C4-2B (cell line): ENCODE measurements around the gene TSGA10IP.

Experiments
- ZFX ChIP-seq: fragments of 450-650 bp; IDR thresholded peaks from 2 replicates; pipeline ENCODE4 v1.6.1; 2017
- TF ChIP-seq, protein P1 (sequence below): fragments of 450-650 bp; conservative IDR thresholded peaks from 2 replicates; pipeline ENCODE4 v1.5.1; 2017; ENCODE audit warnings: mild to moderate bottlenecking

DNA sequence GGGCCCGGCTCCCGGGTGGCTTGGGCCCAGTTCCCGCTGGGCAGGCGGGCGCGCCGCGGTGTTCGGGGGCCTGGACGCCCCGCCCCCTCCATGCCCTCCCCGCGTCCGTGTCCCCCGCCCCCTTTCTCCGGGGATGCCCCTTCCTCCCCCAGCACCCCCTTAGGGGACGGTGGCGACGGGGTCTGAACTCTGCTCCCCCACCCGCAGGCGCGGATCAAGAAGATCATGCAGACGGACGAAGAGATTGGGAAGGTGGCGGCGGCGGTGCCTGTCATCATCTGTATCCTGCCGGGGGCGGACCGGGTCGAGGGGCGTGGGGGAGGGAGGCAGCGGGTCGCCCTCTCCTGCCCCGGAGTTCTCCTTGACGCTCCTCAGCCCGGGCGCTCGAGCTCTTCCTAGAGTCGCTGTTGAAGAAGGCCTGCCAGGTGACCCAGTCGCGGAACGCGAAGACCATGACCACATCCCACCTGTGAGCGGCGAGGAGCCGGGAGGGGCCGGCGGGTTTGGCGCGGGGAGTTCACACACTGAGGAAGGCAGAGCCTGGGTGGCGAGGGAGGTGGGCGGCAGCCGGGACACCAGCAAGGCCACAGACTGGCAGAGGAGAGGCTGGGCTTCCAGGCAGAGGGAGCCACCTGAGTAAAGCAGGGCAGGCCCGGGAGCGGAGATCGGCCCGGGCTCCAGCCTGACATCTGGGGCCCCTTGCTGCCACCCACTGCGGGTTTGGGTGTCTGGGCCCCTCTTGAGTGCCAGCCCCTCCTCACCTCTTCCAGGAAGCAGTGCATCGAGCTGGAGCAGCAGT, 25.5 kb upstream of the TSGA10IP start:
- TF ChIP-seq, protein P1, sequence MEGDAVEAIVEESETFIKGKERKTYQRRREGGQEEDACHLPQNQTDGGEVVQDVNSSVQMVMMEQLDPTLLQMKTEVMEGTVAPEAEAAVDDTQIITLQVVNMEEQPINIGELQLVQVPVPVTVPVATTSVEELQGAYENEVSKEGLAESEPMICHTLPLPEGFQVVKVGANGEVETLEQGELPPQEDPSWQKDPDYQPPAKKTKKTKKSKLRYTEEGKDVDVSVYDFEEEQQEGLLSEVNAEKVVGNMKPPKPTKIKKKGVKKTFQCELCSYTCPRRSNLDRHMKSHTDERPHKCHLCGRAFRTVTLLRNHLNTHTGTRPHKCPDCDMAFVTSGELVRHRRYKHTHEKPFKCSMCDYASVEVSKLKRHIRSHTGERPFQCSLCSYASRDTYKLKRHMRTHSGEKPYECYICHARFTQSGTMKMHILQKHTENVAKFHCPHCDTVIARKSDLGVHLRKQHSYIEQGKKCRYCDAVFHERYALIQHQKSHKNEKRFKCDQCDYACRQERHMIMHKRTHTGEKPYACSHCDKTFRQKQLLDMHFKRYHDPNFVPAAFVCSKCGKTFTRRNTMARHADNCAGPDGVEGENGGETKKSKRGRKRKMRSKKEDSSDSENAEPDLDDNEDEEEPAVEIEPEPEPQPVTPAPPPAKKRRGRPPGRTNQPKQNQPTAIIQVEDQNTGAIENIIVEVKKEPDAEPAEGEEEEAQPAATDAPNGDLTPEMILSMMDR = no peak
- TF ChIP-seq ZFX = 0 out of 2 replicates have a peak, but pooled peaks have one; percentile 33
